CD14-positive monocyte (primary cell): ENCODE data around the gene COMMD10. TPM values are rescaled to one million over a fixed set of nuclear protein-coding genes. Genes with fewer than 3 reads are reported as not detected.

ENCODE experiments used
- DNase-seq, 3 donors: peaks; one replicate each; pipeline ENCODE4 v3.0.0-alpha.2; 2011 to 2022
- H2AFZ ChIP-seq: 2 replicates; pipeline ENCODE4 v1.6.0; 2012; ENCODE audit warnings: mild to moderate bottlenecking, low read depth, low read length, inconsistent platforms; ENCODE audit not compliant: insufficient read depth, poor library complexity, severe bottlenecking
- H3K27ac ChIP-seq, 2 donors: 1 replicate in 1 of 2; 2 replicates in 1 of 2; pipeline ENCODE4 v1.5.1; 2012 to 2013; ENCODE audit warnings: low read length in 2 of 2, control low read depth in 1 of 2, inconsistent platforms in 1 of 2, low read depth in 1 of 2, mild to moderate bottlenecking in 1 of 2
- H3K27me3 ChIP-seq, 2 donors: one replicate each; pipeline versions ENCODE4 v1.6.0 to v1.6.1; 2011 to 2013; ENCODE audit warnings: low read length in 2 of 2; ENCODE audit not compliant: control insufficient read depth in 2 of 2, insufficient read depth in 2 of 2
- H3K36me3 ChIP-seq, 2 donors: replicated peaks in 1 of 2; 1 replicate in 1 of 2; 2 replicates in 1 of 2; pipeline versions ENCODE4 v1.5.1 to v1.6.1; 2012 to 2013; ENCODE audit warnings: low read length in 2 of 2, control low read depth in 1 of 2, inconsistent platforms in 1 of 2, mild to moderate bottlenecking in 1 of 2; ENCODE audit not compliant: insufficient read depth in 2 of 2, control insufficient read depth in 1 of 2
- H3K4me1 ChIP-seq, 2 donors: 1 replicate in 1 of 2; 2 replicates in 1 of 2; pipeline versions ENCODE4 v1.5.1 to v1.6.1; 2012 to 2013; ENCODE audit warnings: low read length in 2 of 2, control low read depth in 1 of 2, inconsistent platforms in 1 of 2, mild to moderate bottlenecking in 1 of 2, moderate library complexity in 1 of 2; ENCODE audit not compliant: insufficient read depth in 2 of 2, control insufficient read depth in 1 of 2
- H3K4me2 ChIP-seq: replicated peaks from 2 replicates; pipeline ENCODE3; 2012; ENCODE audit warnings: low read length, moderate library complexity, mild to moderate bottlenecking; ENCODE audit not compliant: poor library complexity, severe bottlenecking; ENCODE audit errors: extremely low read depth
- H3K4me3 ChIP-seq, 3 experiments: fragments of 200-600 bp in 1 of 3; sonication (generic) in 1 of 3; replicated peaks in 1 of 3; 1 replicate in 2 of 3; 2 replicates in 1 of 3; pipeline ENCODE4 v1.5.1; 2011 to 2013; ENCODE audit warnings: low read length in 3 of 3, mild to moderate bottlenecking in 3 of 3, control low read depth in 2 of 3, low read depth in 2 of 3, inconsistent platforms in 1 of 3, moderate library complexity in 1 of 3
- H3K79me2 ChIP-seq: 2 replicates; pipeline ENCODE4 v1.6.0; 2012; ENCODE audit warnings: mild to moderate bottlenecking, control low read depth, inconsistent platforms, low read length, moderate library complexity; ENCODE audit not compliant: insufficient read depth
- H3K9ac ChIP-seq: 2 replicates; pipeline ENCODE4 v1.6.0; 2017; ENCODE audit warnings: low read length, mild to moderate bottlenecking; ENCODE audit not compliant: insufficient read depth, poor library complexity, severe bottlenecking
- H3K9me3 ChIP-seq, 2 donors: replicated peaks in 1 of 2; 1 replicate in 1 of 2; 2 replicates in 1 of 2; pipeline versions ENCODE4 v1.5.1 to v1.6.1; 2012 to 2013; ENCODE audit warnings: low read length in 2 of 2, control low read depth in 1 of 2; ENCODE audit not compliant: control insufficient read depth in 1 of 2, insufficient read depth in 1 of 2
- H4K20me1 ChIP-seq: 2 replicates; pipeline ENCODE4 v1.6.0; 2012; ENCODE audit warnings: mild to moderate bottlenecking, low read length, control low read depth, moderate library complexity; ENCODE audit not compliant: insufficient read depth
- H3K27ac Mint-ChIP-seq, 7 donors: one replicate each; pipeline ENCODE4 v1.8.0; 2020; ENCODE audit warnings: mild to moderate bottlenecking in 7 of 7, mixed read lengths in 7 of 7, moderate library complexity in 6 of 7, inconsistent platforms in 2 of 7
- H3K27me3 Mint-ChIP-seq, 3 donors: one replicate each; pipeline ENCODE4 v1.8.0; 2021 to 2022; ENCODE audit warnings: low read depth in 3 of 3, mild to moderate bottlenecking in 3 of 3, mixed read lengths in 3 of 3, moderate library complexity in 3 of 3, inconsistent platforms in 1 of 3
- H3K36me3 Mint-ChIP-seq, 2 donors: one replicate each; pipeline ENCODE4 v1.8.0; 2020; ENCODE audit warnings: mixed read lengths in 2 of 2, inconsistent platforms in 1 of 2, mild to moderate bottlenecking in 1 of 2
- H3K4me1 Mint-ChIP-seq: one replicate; pipeline ENCODE4 v1.8.0; 2020; ENCODE audit warnings: mild to moderate bottlenecking, mixed read lengths
- H3K4me3 Mint-ChIP-seq, 2 donors: one replicate each; pipeline ENCODE4 v1.8.0; 2020; ENCODE audit warnings: mild to moderate bottlenecking in 2 of 2, mixed read lengths in 2 of 2, moderate library complexity in 1 of 2
- H3K9me3 Mint-ChIP-seq, 7 donors: one replicate each; pipeline ENCODE4 v1.8.0; 2020 to 2022; ENCODE audit warnings: mixed read lengths in 7 of 7, mild to moderate bottlenecking in 6 of 7, moderate library complexity in 6 of 7, inconsistent platforms in 2 of 7
- CTCF ChIP-seq: fragments of 200-600 bp; IDR thresholded peaks from one replicate; pipeline ENCODE4 v1.8.0; 2022; ENCODE audit warnings: antibody characterized with exemption, mild to moderate bottlenecking
- WGBS: methylation state at CpG from one replicate; pipeline ENCODE4 v1.1.5; 2013; ENCODE audit warnings: missing lambda C conversion rate; ENCODE audit not compliant: insufficient coverage; 5-methylcytosine and 5-hydroxymethylcytosine counted together
- intact Hi-C, 2 donors: fragments of 100-400 bp; cut with micrococcal nuclease; formaldehyde crosslinking; loops; one replicate each; pipeline versions ENCODE4 v1.15.0 to v1.15.1; 2023
- polyA plus RNA-seq, 3 donors: library from polyadenylated mRNA; depleted of rRNA in 1 of 3; unstranded in 2 of 3; stranded (reverse) in 1 of 3; fragments of 300-500 nt in 2 of 3; fragments of >200 nt in 1 of 3; fragmentation: Illumina TruSeq in 2 of 3; gene quantifications; 1 replicate in 2 of 3; 2 replicates in 1 of 3; pipeline ENCODE4 v1.2.3, GENCODE V29; 2012 to 2021

COMMD10 gene
- polyA plus RNA-seq, 3 donors = 16.9 to 86.1 (median 61.2) TPM

- Mint-ChIP-seq H3K27ac (no peak overlapping the region), H3K4me1 (peaks cover 8% of the 10 kb centered on the region), H3K36me3 (peaks cover 10 to 11% of the 10 kb centered on the region in 2 donors), H3K4me3 (no peak overlapping the region), H3K9me3 (peaks cover 0 to 5% (median 2%) of the 10 kb centered on the region in 7 donors), H3K27me3 (no peaks in the 10 kb centered on the region)
- Histone ChIP-seq H3K4me1 (no peaks in the 10 kb centered on the region), H3K27ac (no peak overlapping the region), H3K79me2 (no peaks in the 10 kb centered on the region), H2AFZ (no peak overlapping the region), H3K9me3 (no peaks in the 10 kb centered on the region), H3K4me2 (no peak overlapping the region), H3K27me3 (no peaks in the 10 kb centered on the region), H3K4me3 (no peak overlapping the region), H3K36me3 (no peaks in the 10 kb centered on the region), H3K9ac (no peak overlapping the region), H4K20me1 (no peaks in the 10 kb centered on the region)
- WGBS = no CpG with 5 or more reads among the region's 4 CpGs
- TF ChIP-seq CTCF = no peak
- intact Hi-C loops = no loop called here
- no peak for DNase-seq
Measured at GRCh38 chr5:116178925-116179324, 94.1 kb downstream of the COMMD10 start.

GRCh38 chr5:116209166-116209565 is 124.3 kb downstream of the COMMD10 start:
- Histone ChIP-seq H3K4me1 (no peaks in the 10 kb centered on the region), H3K27ac (no peak overlapping the region), H2AFZ (no peak overlapping the region), H3K4me3 (no peak overlapping the region), H3K4me2 (no peak overlapping the region), H3K9ac (no peak overlapping the region), H3K36me3 (no peaks in the 10 kb centered on the region), H3K79me2 (no peaks in the 10 kb centered on the region), H3K9me3 (no peaks in the 10 kb centered on the region), H3K27me3 (no peaks in the 10 kb centered on the region), H4K20me1 (no peaks in the 10 kb centered on the region)
- no peak overlapping the region for H3K4me3 Mint-ChIP-seq
- intact Hi-C loops = no loop called here
- H3K9me3 Mint-ChIP-seq = peaks cover 0 to 1% (median 0%) of the 10 kb centered on the region in 7 donors
- H3K36me3 Mint-ChIP-seq = peaks cover 0 to 3% of the 10 kb centered on the region in 2 donors
- WGBS = no CpG with 5 or more reads among the region's 2 CpGs
- no peak for TF ChIP-seq CTCF
- no peaks in the 10 kb centered on the region for H3K4me1 Mint-ChIP-seq
- H3K27ac Mint-ChIP-seq = no peak overlapping the region
- DNase-seq = no peak
- H3K27me3 Mint-ChIP-seq = peaks cover 0 to 2% (median 0%) of the 10 kb centered on the region in 3 donors
